ENCODE results near the gene MATN1.

GRCh38 chr1:30664103-30664755 is 59.2 kb downstream of the MATN1 start:
- TF ChIP-seq, protein P1, sequence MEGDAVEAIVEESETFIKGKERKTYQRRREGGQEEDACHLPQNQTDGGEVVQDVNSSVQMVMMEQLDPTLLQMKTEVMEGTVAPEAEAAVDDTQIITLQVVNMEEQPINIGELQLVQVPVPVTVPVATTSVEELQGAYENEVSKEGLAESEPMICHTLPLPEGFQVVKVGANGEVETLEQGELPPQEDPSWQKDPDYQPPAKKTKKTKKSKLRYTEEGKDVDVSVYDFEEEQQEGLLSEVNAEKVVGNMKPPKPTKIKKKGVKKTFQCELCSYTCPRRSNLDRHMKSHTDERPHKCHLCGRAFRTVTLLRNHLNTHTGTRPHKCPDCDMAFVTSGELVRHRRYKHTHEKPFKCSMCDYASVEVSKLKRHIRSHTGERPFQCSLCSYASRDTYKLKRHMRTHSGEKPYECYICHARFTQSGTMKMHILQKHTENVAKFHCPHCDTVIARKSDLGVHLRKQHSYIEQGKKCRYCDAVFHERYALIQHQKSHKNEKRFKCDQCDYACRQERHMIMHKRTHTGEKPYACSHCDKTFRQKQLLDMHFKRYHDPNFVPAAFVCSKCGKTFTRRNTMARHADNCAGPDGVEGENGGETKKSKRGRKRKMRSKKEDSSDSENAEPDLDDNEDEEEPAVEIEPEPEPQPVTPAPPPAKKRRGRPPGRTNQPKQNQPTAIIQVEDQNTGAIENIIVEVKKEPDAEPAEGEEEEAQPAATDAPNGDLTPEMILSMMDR (conservative IDR thresholded peaks at IDR 0.05; ENCODE audit: low read length), result no peak
- TF ChIP-seq EZH2phosphoT487 (IDR thresholded peaks at IDR 0.05; ENCODE audit: borderline replicate concordance, low read depth, low read length), result no peak

All from OCI-LY7 (cell line).